K562 (cell line): ENCODE measurements around the gene NBEAL1. TPM values are rescaled to one million over a fixed set of nuclear protein-coding genes. Genes with fewer than 3 reads are reported as not detected.

Experiments
- AFF1 ChIP-seq, 2 experiments: fragments of 450-650 bp; IDR thresholded peaks; 2 replicates each; pipeline ENCODE4 v1.6.1; 2018; ENCODE audit warnings: mild to moderate bottlenecking in 2 of 2, low read depth in 1 of 2; ENCODE audit not compliant: partially characterized antibody in 2 of 2
- CLOCK ChIP-seq: fragments of 250-450 bp; sonication (Bioruptor Pico); IDR thresholded peaks from 2 replicates; pipeline ENCODE4 v1.4.0; 2020; ENCODE audit warnings: mild to moderate bottlenecking, moderate library complexity, borderline replicate concordance
- GTF2E2 ChIP-seq: fragments of 200-800 bp; sonication (Bioruptor generic); IDR thresholded peaks from 2 replicates; pipeline ENCODE4 v1.6.1; 2016; ENCODE audit warnings: missing genetic modification characterization, missing compliant biosample characterization
- HIVEP1 ChIP-seq: fragments of 250-450 bp; sonication (Bioruptor Pico); IDR thresholded peaks from 2 replicates; pipeline ENCODE4 v1.4.0; 2020; ENCODE audit warnings: mild to moderate bottlenecking
- KDM1A ChIP-seq, 2 experiments: fragments of 450-650 bp; IDR thresholded peaks; 2 replicates each; pipeline ENCODE4 v1.6.1; 2016; ENCODE audit warnings: mild to moderate bottlenecking in 2 of 2
- NFE2 ChIP-seq: IDR thresholded peaks from 2 replicates; pipeline ENCODE4 v1.6.1; 2014; ENCODE audit warnings: antibody characterized with exemption, low read depth
- NR2F6 ChIP-seq: fragments of 450-650 bp; formaldehyde crosslinking; IDR thresholded peaks from 2 replicates; pipeline ENCODE4 v1.4.0; 2020; ENCODE audit warnings: mild to moderate bottlenecking
- PHF21A ChIP-seq: fragments of 450-650 bp; IDR thresholded peaks from 2 replicates; pipeline ENCODE4 v1.6.1; 2017; ENCODE audit warnings: low read depth, borderline replicate concordance
- RBM14 ChIP-seq: fragments of 200-400 bp; formaldehyde crosslinking; IDR thresholded peaks from 2 replicates; pipeline ENCODE4 v1.6.1; 2018; ENCODE audit warnings: low read depth, mild to moderate bottlenecking, low read length, moderate library complexity, borderline replicate concordance; ENCODE audit not compliant: insufficient read depth
- RBM25 ChIP-seq: fragments of 200-400 bp; formaldehyde crosslinking; IDR thresholded peaks from 2 replicates; pipeline ENCODE4 v1.6.1; 2018; ENCODE audit warnings: low read length, low read depth, moderate library complexity; ENCODE audit not compliant: severe bottlenecking
- RFX1 ChIP-seq: fragments of 450-650 bp; IDR thresholded peaks from 2 replicates; pipeline ENCODE4 v1.6.1; 2016; ENCODE audit warnings: mild to moderate bottlenecking, moderate library complexity
- SAFB ChIP-seq: fragments of 200-400 bp; formaldehyde crosslinking; IDR thresholded peaks from 2 replicates; pipeline ENCODE4 v1.6.1; 2017; ENCODE audit warnings: low read depth, low read length, borderline replicate concordance
- SMARCA4 ChIP-seq: fragments of 450-650 bp; IDR thresholded peaks from 2 replicates; pipeline ENCODE4 v1.6.1; 2016
- SRF ChIP-seq, 2 experiments: fragments of 250-450, 450-650 bp in 1 of 2; sonication (Bioruptor Pico) in 1 of 2; sonication (generic) in 1 of 2; formaldehyde crosslinking; IDR thresholded peaks; 2 replicates each; pipeline versions ENCODE4 v1.5.0 to v1.5.1; 2020 to 2022; ENCODE audit warnings: mild to moderate bottlenecking in 1 of 2, missing genetic modification reagents in 1 of 2
- STAT5B ChIP-seq: fragments of 250-450 bp; sonication (Bioruptor Pico); IDR thresholded peaks from 2 replicates; pipeline ENCODE4 v1.8.0; 2021; ENCODE audit warnings: mild to moderate bottlenecking, inconsistent platforms
- TSC22D4 ChIP-seq: fragments of 450-650 bp; IDR thresholded peaks from 2 replicates; pipeline ENCODE4 v1.6.1; 2016; ENCODE audit warnings: missing genetic modification characterization, missing biosample characterization, control low read depth
- ZHX1 ChIP-seq: fragments of 150-350 bp; conservative IDR thresholded peaks from 2 replicates; pipeline ENCODE4 v1.6.1; 2014; ENCODE audit warnings: low read length
- ZNF212 ChIP-seq: fragments of 450-650 bp; formaldehyde crosslinking; IDR thresholded peaks from 2 replicates; pipeline ENCODE4 v1.4.0; 2020; ENCODE audit warnings: mild to moderate bottlenecking
- ZNF324 ChIP-seq: fragments of 250-450 bp; sonication (Bioruptor Pico); IDR thresholded peaks from 2 replicates; pipeline ENCODE4 v1.4.0; 2020; ENCODE audit warnings: mild to moderate bottlenecking
- ZNF717 ChIP-seq: fragments of 250-450 bp; sonication (Bioruptor Pico); IDR thresholded peaks from 2 replicates; pipeline ENCODE4 v1.5.0; 2021
- polyA plus RNA-seq, 8 experiments: library from polyadenylated mRNA; depleted of rRNA in 4 of 8; stranded (reverse) in 5 of 8; unstranded in 3 of 8; fragments of >200 nt; fragmentation: Nextera tagmentation in 2 of 8; fragmentation: Illumina TruSeq in 1 of 8; extraction: Ambion mirVana in 2 of 8; extraction: Trizol in 1 of 8; gene quantifications; 2 replicates each; pipeline versions ENCODE4 v1.2.1 to v1.2.3, GENCODE V29; 2011 to 2014; ENCODE audit warnings: inconsistent platforms in 1 of 8, missing spikeins in 1 of 8
- total RNA-seq, 7 experiments: library from RNA; depleted of rRNA in 6 of 7; stranded (reverse); fragments of >200 nt in 6 of 7; fragmentation: Illumina TruSeq in 2 of 7; extraction: Trizol in 2 of 7; gene quantifications; 2 replicates each; pipeline versions ENCODE4 v1.2.1 to v1.2.3, GENCODE V29; 2011 to 2021; ENCODE audit warnings: low replicate concordance in 1 of 7

The NBEAL1 gene
- total and polyA plus RNA-seq, 9 of the 15 experiments (the other 6 are each of a cell fraction or from before 2014, with no cell fraction given) = 2.1 to 13.5 (median 7.3) TPM

- TF ChIP-seq SMARCA4 (peak; percentile 83), TSC22D4 (tag) (no peak), STAT5B (CRISPR knock-in tag) (peak; percentile 23; the same call in 1 of the 2 replicates), NFE2 (peak; percentile 98), KDM1A (IDR thresholded peaks at IDR 0.05) (no peak), RBM14 (no peak), ZNF324 (CRISPR knock-in tag) (no peak), SAFB (no peak), ZHX1 (no peak), AFF1 (IDR thresholded peaks at IDR 0.05; ENCODE audit: low read depth in 1 of 2, partially characterized antibody in 2 of 2) (no peak), SRF (CRISPR knock-in tag; IDR thresholded peaks at IDR 0.05) (0 out of 4 replicates have a peak, but pooled peaks of 1 of the 2 experiments have one; percentile 14), NR2F6 (CRISPR knock-in tag) (no peak), PHF21A (no peak), ZNF212 (CRISPR knock-in tag) (no peak), RFX1 (no peak), RBM25 (no peak), ZNF717 (CRISPR knock-in tag) (no peak), CLOCK (CRISPR knock-in tag) (no peak), GTF2E2 (tag) (no peak), HIVEP1 (CRISPR knock-in tag) (no peak)
Measured at GRCh38 chr2:202965810-202966460, 48.7 kb upstream of the NBEAL1 start (continued).
